GM21619 (cell line): ENCODE data around the gene OR10P1.

Source experiments
- ATAC-seq: cut with Tn5 transposase; IDR thresholded peaks from one replicate; pipeline ENCODE4 v1.9.1; 2021; ENCODE audit not compliant: unreplicated experiment

OR10P1 gene

DNA sequence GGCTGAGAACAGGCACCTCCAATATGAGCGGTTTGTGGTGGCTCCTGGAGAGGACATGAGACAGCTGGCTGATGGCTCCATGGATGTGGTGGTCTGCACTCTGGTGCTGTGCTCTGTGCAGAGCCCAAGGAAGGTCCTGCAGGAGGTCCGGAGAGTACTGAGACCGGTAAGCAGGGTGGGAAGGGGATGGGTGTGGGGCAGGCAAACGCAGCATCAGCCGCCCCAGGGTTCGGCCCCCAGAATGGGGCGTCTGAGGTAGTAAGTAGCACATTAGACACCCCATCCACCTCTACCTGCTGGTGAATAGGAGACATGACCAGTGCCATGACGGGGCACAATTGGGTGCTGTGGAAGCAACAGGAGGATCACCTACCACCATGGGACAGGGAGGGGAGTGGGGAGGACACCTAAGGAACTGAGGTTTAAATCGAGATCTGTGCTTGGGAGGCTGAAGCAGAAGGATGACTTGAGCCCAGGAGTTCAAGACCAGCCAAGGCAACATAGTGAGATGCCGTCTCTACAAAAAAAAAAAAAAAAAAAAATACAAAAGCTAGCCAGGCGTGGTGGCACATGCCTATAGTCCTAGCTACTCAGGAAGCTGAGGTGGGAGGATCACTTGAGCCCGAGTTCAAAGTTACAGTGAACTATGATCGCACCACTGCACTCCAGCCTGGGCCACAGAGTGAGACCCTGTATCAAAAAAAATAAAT lies 45.5 kb downstream of the OR10P1 start:
- ATAC-seq = no peak

DNA sequence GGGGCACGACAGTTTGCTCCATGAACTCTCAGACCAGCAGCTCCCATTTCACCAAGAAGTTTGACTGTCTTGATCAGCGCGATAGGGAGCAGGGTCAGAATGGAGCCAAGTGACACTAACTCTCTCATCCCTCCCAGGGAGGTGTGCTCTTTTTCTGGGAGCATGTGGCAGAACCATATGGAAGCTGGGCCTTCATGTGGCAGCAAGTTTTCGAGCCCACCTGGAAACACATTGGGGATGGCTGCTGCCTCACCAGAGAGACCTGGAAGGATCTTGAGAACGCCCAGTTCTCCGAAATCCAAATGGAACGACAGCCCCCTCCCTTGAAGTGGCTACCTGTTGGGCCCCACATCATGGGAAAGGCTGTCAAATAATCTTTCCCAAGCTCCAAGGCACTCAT lies 47.0 kb downstream of the OR10P1 start:
- no peak for ATAC-seq

DNA sequence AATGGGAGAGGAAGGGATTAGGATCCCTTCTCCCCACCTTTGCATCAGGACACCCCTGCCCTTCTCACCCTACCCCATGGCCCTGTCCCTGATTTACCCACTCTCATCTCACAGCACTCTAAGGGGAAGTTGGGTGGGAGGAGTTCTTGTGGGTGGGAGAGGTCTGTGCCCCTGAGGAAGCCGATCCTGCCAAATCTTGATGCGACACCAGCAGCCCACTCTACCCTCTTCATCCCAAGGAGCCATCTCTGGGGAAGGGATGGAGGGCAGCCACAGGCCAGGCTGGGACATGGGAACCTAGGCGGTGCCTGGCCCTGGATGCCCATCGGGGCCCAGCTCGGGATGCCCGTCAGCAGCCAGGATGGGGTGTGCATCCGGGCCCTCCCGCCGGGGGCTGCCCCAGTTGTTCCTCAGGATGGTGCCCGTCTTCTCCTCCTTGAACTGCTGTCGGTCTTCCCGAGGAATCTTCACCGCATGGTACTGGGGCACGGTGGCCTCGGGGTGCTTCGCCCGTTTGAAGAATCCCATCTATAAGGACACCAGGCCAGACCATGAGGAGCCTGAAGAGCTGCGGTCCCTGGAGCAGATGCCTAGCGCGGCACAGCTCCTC lies 48.2 kb downstream of the OR10P1 start:
- no peak for ATAC-seq

DNA sequence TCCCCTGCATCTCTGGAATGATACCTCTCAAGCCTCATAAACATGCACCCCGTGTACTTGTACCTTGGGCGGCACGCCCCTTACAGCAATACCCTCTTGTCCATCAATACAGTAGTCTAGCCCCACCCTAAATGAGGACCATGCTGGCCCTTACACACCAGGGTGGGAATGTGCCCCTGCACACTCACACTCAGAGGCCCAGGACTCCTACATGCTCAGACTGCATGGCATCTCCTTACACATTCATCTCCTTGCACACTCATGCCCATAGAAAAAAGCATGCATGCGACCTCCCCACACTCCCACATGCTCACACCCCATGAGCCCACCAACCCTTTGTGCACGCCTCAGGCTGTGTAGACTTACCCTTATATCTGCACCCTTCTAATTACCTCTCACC lies 49.0 kb downstream of the OR10P1 start:
- no peak for ATAC-seq

DNA sequence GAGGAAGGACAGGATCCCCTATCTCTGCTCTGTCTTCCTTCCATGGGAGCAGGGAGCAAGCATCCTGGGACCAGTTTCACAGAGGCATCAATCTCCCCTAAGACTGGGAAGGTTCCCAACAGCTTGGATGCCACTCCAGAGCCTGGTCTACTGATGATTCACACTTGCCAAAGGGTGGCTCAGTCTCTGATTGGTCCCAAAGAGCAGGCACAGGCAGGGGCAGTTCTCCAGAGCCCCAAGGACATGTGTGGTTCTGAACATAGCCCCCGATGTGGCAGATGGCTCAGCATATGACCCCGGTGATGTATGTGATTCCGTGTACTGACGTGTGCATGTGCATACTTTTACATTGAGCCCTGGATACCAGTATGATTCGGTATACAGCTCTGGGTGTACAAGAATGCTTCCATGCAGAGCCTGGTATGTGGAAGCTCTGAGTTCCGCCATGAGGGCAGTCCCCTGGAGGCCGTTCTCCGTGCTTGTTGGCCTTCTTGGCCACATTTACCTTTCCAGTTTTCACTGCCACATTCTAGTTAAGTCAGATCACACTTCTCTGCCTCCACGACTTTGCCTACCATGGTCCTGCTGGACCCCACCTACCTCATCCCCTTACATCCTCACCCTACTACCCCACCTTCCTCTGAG lies 49.8 kb downstream of the OR10P1 start:
- ATAC-seq = no peak
